GM10248 (cell line): ENCODE results near the gene NFKB1.

ENCODE experiments used
- CTCF ChIA-PET: fragments of 300-600 bp; sonication (Branson Sonifier 250); formaldehyde crosslinking; extraction: SDS; loops from one replicate; lab custom pipeline; 2021; ENCODE audit warnings: antibody characterized with exemption; lab: Yijun Ruan, JAX
- POLR2A ChIA-PET: fragments of 350-650 bp; sonication (Branson Sonifier 250); formaldehyde crosslinking; extraction: SDS; loops from one replicate; lab custom pipeline; 2020; ENCODE audit warnings: antibody characterized with exemption; lab: Yijun Ruan, JAX
- DNase-seq: peaks from one replicate; pipeline ENCODE4 v3.0.0; 2012; ENCODE audit errors: extremely low spot score
- TF ChIP-seq, protein P1 (sequence below): IDR thresholded peaks from 2 replicates; pipeline ENCODE4 v1.5.1; 2012; ENCODE audit warnings: mild to moderate bottlenecking, low read depth; ENCODE audit errors: extremely low read depth, missing control alignments, control extremely low read depth

Gene NFKB1

DNA sequence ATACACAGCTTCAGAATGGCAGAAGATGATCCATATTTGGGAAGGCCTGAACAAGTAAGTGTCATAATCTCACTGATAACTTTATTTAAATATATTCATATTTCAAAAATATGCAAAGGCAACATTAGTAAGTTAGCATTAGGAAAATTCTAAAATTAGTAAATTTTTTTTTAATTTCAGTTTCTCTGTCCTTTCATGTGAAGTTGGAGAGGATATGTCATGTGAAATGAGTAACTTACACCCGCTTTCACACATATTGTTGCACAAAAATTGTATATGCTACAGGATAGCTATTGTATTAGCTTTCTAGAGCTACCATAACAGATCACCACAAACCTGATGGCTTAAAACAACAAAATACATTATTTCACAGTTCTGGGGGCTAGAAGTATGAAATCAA, 24.3 kb downstream of the NFKB1 start:
- POLR2A ChIA-PET = no interaction called here
- CTCF ChIA-PET = interaction anchor here (0.8 to 2.0 kb wide), 6 partner anchors 9 to 74 kb away, joined by 3 to 7 read pairs (median 3); no protein-coding TSS in a partner anchor
- no peak for DNase-seq
- TF ChIP-seq, protein P1, sequence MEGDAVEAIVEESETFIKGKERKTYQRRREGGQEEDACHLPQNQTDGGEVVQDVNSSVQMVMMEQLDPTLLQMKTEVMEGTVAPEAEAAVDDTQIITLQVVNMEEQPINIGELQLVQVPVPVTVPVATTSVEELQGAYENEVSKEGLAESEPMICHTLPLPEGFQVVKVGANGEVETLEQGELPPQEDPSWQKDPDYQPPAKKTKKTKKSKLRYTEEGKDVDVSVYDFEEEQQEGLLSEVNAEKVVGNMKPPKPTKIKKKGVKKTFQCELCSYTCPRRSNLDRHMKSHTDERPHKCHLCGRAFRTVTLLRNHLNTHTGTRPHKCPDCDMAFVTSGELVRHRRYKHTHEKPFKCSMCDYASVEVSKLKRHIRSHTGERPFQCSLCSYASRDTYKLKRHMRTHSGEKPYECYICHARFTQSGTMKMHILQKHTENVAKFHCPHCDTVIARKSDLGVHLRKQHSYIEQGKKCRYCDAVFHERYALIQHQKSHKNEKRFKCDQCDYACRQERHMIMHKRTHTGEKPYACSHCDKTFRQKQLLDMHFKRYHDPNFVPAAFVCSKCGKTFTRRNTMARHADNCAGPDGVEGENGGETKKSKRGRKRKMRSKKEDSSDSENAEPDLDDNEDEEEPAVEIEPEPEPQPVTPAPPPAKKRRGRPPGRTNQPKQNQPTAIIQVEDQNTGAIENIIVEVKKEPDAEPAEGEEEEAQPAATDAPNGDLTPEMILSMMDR = no peak

DNA sequence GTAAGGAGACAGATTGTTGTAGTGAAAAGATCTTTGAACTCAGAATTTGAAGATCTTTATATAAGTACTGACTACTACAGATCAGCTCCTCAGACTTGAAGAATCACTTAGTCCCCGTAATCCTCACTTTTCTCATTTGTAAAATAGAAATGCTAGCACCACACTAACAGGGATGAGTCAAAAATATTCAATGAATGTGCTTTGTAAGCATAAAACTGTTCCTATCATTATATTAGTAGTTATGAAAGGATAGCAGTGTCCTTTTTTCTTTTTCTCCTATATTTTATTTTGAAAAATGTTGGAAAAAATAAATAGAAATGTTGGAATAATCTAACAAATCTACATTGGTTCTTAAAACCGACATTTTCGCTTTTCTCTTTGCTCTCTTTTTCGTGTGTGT, 25.4 kb downstream of the NFKB1 start:
- POLR2A ChIA-PET = no interaction called here
- CTCF ChIA-PET = interaction anchor here (1.0 to 2.4 kb wide), 3 partner anchors 10 to 22 kb away, joined by 3 to 6 read pairs (median 3); no protein-coding TSS in a partner anchor
- DNase-seq = no peak
- TF ChIP-seq, protein P1 = no peak

DNA sequence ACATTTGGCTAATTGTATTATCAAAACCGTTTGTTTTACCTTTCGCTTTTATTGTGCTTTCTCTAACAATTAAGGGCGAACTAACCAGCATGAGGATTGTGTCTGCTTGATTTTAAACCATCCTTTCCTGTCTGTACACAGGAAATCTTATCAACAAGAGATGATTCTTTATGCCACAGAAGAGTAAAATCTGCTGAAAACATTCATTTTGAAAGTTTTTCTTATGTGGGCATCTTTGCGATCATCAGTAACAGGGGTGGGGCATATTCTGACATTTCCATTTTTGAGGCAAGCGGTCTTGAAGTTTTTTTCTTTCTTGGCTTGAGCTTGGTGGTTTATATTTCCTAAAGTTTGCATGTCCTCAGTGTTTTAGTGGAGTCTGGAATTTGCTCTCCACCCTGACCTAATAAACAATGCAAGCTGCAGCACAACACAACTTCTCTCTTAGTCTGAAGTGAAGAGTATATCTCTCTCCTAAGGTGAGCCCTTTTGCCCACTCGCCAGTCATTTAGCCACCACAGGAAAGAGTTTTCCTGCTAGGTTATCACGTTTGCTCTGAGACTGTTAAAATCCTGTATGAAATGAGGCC, 26.6 kb downstream of the NFKB1 start:
- ChIA-PET POLR2A (interaction anchor here (1.5 kb wide), 1 partner anchor 8 kb away, joined by 4 read pairs; no protein-coding TSS in a partner anchor), CTCF (interaction anchor here (1.0 to 2.4 kb wide), 10 partner anchors 8 to 50 kb away, joined by 3 to 10 read pairs (median 4); no protein-coding TSS in a partner anchor)
- TF ChIP-seq, protein P1 = no peak
- DNase-seq = no peak

- DNase-seq = no peak
- TF ChIP-seq, protein P1 = no peak
- CTCF ChIA-PET = interaction anchor here (0.9 to 1.2 kb wide), 4 partner anchors 10 to 23 kb away, joined by 3 to 4 read pairs (median 3); no protein-coding TSS in a partner anchor
- POLR2A ChIA-PET = no interaction called here
Observed at GRCh38 chr4:102529977-102530376, 28.8 kb downstream of the NFKB1 start.

- DNase-seq = no peak
- ChIA-PET POLR2A (no interaction called here), CTCF (interaction anchor here (1.0 to 1.1 kb wide), 2 partner anchors 17 to 22 kb away, joined by 3 to 4 read pairs; no protein-coding TSS in a partner anchor)
- TF ChIP-seq, protein P1 = no peak
Observed at GRCh38 chr4:102530986-102531385, 29.8 kb downstream of the NFKB1 start.

- no peak for DNase-seq
- CTCF ChIA-PET = no interaction called here
- POLR2A ChIA-PET = no interaction called here
- TF ChIP-seq, protein P1 = no peak
Observed at GRCh38 chr4:102531462-102531861, 30.3 kb downstream of the NFKB1 start.
